ENCODE results near the gene BBS12.

DNA sequence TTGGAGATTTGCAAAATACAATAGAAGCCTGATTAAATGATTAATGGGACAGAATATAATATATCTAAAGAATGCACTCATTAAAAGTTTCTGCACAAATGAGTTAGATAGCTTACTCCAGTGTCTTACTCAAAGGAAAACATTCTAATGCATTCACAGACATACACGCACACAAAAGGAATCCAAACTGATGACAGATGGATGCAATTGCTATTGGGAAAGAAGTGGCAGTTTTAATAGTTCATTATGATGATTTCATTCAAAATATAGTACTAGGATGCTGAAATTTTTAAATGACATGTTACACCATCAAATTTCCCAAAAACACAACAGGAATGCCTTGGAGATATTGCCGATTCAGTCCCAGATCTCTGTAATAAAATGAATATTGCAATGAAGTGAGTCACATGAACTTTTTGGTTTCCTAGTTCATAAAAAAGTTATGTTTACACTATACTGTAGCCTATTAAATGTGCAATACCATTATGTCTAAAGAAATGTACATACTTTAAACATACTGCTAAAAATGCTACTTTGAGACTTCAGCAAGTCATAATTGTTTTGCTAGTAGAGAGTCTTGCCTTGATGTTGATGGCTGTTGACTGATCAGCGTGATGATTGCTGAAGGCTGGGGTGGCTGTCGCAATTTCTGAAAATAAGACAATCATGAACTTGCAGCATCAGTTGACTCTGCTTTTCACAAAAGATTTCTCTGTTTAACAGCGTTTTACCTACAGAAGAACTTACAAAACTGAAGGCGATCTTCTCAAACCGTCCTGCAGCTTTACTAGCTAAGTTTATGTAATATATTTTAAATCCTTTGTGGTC lies 45.6 kb downstream of the BBS12 start:
- TF ChIP-seq, protein P1, sequence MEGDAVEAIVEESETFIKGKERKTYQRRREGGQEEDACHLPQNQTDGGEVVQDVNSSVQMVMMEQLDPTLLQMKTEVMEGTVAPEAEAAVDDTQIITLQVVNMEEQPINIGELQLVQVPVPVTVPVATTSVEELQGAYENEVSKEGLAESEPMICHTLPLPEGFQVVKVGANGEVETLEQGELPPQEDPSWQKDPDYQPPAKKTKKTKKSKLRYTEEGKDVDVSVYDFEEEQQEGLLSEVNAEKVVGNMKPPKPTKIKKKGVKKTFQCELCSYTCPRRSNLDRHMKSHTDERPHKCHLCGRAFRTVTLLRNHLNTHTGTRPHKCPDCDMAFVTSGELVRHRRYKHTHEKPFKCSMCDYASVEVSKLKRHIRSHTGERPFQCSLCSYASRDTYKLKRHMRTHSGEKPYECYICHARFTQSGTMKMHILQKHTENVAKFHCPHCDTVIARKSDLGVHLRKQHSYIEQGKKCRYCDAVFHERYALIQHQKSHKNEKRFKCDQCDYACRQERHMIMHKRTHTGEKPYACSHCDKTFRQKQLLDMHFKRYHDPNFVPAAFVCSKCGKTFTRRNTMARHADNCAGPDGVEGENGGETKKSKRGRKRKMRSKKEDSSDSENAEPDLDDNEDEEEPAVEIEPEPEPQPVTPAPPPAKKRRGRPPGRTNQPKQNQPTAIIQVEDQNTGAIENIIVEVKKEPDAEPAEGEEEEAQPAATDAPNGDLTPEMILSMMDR (IDR thresholded peaks at IDR 0.05): no peak
- no peak for TF ChIP-seq EZH2 (IDR thresholded peaks at IDR 0.05; ENCODE audit: borderline replicate concordance, insufficient read depth, low read depth, low read length, poor library complexity, severe bottlenecking)

All from B cell (primary cell).